A673 (cell line): Measurements from ENCODE around the gene RRP8.

ENCODE experiments used
- EZH2 ChIP-seq: fragments of 200-600 bp; sonication (generic); IDR thresholded peaks from 2 replicates; pipeline ENCODE4 v1.6.1; 2017; ENCODE audit warnings: borderline replicate concordance, low read depth, mild to moderate bottlenecking, mixed read lengths, antibody characterized with exemption, low read length; ENCODE audit not compliant: poor library complexity, severe bottlenecking
- TF ChIP-seq, protein P1 (sequence below): fragments of 300-800, 200-600 bp; sonication (generic); conservative IDR thresholded peaks from 2 replicates; pipeline ENCODE4 v1.5.1; 2017; ENCODE audit warnings: low read depth, mild to moderate bottlenecking, antibody characterized with exemption, low read length, moderate library complexity, mixed read lengths

DNA sequence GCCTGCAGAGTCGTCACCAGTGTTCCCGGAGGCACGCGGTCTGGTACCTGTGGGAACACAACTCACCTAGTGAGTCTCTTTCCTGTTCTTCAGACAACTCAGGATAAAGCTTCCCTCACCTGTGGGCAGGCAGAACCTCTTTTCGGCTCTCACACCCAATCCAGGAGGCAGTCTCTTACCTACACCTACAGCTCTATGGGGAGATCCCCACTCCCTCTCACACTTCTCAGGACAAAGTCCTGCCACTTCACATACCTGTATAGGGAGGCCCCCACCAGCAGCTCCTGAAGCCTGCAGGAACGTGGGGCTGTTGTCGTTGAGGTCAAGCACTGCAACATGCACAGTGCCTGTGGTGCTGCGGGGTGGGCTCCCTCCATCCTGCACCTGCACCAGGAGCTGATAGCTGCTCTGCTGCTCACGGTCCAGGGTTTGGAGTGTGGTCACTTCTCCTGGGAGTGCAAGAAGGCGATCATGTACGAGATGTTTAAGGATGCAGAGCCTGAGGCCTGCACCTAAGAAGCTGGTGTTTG lies 28.0 kb upstream of the RRP8 start:
- TF ChIP-seq, protein P1, sequence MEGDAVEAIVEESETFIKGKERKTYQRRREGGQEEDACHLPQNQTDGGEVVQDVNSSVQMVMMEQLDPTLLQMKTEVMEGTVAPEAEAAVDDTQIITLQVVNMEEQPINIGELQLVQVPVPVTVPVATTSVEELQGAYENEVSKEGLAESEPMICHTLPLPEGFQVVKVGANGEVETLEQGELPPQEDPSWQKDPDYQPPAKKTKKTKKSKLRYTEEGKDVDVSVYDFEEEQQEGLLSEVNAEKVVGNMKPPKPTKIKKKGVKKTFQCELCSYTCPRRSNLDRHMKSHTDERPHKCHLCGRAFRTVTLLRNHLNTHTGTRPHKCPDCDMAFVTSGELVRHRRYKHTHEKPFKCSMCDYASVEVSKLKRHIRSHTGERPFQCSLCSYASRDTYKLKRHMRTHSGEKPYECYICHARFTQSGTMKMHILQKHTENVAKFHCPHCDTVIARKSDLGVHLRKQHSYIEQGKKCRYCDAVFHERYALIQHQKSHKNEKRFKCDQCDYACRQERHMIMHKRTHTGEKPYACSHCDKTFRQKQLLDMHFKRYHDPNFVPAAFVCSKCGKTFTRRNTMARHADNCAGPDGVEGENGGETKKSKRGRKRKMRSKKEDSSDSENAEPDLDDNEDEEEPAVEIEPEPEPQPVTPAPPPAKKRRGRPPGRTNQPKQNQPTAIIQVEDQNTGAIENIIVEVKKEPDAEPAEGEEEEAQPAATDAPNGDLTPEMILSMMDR: no peak
- no peak for TF ChIP-seq EZH2
